GM12873 (cell line): ENCODE results near the gene PTPRT.

Experiments used
- CTCF ChIP-seq: IDR thresholded peaks from 2 replicates; pipeline ENCODE4 v1.5.1; 2012; ENCODE audit warnings: low read depth, mild to moderate bottlenecking, moderate library complexity, low read length, control low read depth; ENCODE audit not compliant: insufficient read depth; ENCODE audit errors: missing control alignments

The PTPRT gene

GRCh38 chr20:43187476-43188233 is 2.1 kb downstream of the PTPRT start:
- TF ChIP-seq CTCF, result peak; percentile 90

- TF ChIP-seq CTCF, result no peak
Observed at GRCh38 chr20:43186312-43186711, 3.4 kb downstream of the PTPRT start.

GRCh38 chr20:43185901-43186300 is 3.8 kb downstream of the PTPRT start:
- no peak for TF ChIP-seq CTCF

DNA sequence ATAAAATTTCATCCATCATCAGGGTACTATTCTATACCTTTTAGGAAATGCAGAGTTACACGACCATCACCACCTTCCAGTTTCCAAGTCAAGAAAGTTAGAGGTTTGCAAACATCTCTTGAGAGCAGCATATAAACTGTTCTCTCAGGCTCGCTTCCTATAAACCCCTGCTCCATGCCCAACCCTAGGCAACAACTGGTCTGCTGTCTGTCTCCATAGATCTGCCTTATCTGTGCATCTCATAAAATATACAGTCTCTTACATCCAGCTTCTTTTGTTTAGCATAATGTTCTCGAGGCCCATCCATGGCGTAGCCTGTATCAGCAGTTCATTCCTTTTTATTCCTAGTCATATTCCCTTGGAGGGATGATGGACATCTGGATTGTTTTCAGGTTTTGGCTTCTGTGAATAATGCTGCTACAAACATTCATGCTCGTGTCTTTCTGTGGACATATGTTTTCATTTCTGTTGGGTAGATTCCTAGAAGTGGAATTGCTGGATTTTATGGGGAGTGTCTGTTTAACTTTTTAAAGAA is 6.1 kb downstream of the PTPRT start:
- no peak for TF ChIP-seq CTCF

DNA sequence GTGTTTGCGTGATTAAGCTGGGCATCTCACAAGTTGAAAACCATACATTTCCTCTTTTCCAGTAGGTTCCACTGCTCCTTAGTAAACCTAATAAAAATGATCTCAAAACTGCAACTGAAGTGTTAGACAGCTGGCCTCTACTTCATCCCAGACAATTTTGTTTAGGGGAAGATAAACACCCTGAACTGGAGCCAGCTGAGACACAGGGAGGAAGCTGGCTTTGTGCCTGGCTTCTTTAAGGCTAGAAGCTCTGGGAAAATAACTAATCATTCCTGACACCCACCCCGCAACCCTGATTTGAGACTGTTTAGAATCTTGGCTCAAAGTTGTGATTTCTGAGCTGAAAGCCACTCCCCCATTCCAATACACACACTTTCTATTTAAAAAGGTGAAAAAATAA is 11.6 kb downstream of the PTPRT start:
- no peak for TF ChIP-seq CTCF

GRCh38 chr20:43176726-43177125 is 13.0 kb downstream of the PTPRT start:
- TF ChIP-seq CTCF, result no peak

DNA sequence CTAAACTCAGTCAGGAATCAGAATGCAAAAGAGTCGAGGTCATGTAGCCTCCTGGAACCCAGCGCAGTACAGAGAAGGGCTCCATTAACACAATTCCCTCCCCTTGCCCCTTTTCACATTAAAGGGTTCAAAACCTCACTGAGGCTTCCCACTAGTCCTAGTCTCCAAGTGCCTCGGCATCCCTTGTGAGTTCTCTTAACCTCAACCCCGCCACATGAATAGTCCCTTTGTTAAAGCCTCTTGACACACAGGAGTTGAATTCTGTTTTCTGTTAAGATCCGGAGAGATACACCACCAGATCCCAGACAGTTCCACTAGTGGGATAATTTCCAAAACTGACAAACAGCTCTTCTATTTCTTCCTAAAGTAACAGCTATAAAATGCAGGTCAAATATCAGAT is 17.8 kb downstream of the PTPRT start:
- no peak for TF ChIP-seq CTCF
